HUES48 (cell line): ENCODE data around the gene HSD17B14.
"Not testable (repeated sequence)": the region's sequence is repeated elsewhere in the genome, so short reads cannot be mapped to it uniquely, and the experiment has no call there.

Experiments used
- H3K27ac ChIP-seq: one replicate; pipeline ENCODE4 v1.7.0; 2013; ENCODE audit warnings: low read depth, low read length, inconsistent platforms
- H3K27me3 ChIP-seq: 2 replicates; pipeline ENCODE4 v1.6.1; 2013; ENCODE audit warnings: mild to moderate bottlenecking, low read length; ENCODE audit not compliant: control insufficient read depth, insufficient read depth
- H3K36me3 ChIP-seq: 2 replicates; pipeline ENCODE4 v1.6.1; 2013; ENCODE audit warnings: low read length; ENCODE audit not compliant: control insufficient read depth, insufficient read depth
- H3K4me1 ChIP-seq: 2 replicates; pipeline ENCODE4 v1.6.1; 2013; ENCODE audit warnings: mild to moderate bottlenecking, low read length; ENCODE audit not compliant: control insufficient read depth, insufficient read depth
- H3K4me3 ChIP-seq: 2 replicates; pipeline ENCODE4 v1.5.1; 2013; ENCODE audit warnings: mild to moderate bottlenecking, low read depth, low read length
- H3K9ac ChIP-seq: 2 replicates; pipeline ENCODE4 v1.6.1; 2013; ENCODE audit warnings: mild to moderate bottlenecking, low read depth, low read length, moderate library complexity
- H3K9me3 ChIP-seq: 2 replicates; pipeline ENCODE4 v1.6.1; 2013; ENCODE audit warnings: low read length; ENCODE audit not compliant: control insufficient read depth, insufficient read depth

Gene HSD17B14

GRCh38 chr19:48862827-48863226 lies 26.5 kb upstream of the HSD17B14 start:
- H3K9me3 ChIP-seq = no peaks in the 10 kb centered on the region
- H3K4me1 ChIP-seq = peaks cover under 1% of the 10 kb centered on the region; the same call in 1 of the 2 replicates
- H3K27me3 ChIP-seq = no peaks in the 10 kb centered on the region
- no peaks in the 10 kb centered on the region for H3K36me3 ChIP-seq
- H3K27ac ChIP-seq = no peak overlapping the region
- no peak overlapping the region for H3K4me3 ChIP-seq
- H3K9ac ChIP-seq = no peak overlapping the region

DNA sequence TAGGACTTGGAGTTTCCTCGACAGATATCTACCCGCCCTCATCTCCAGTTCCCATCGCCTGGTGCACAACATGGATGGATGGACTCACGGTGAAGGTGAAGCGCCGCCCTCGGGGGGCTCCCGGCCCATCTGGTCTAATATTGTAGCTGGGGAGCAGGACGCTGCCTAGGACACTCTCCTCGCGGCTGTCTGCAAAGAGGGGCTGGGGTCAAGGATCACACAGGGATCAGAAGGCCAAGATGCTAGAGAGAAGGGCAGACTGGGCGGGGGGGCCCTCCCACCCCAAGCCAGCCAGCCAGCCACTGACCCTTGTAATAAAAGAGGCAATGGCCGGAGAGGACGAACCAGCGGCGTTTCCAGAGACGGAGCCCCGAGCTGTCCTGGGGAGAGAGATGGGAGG lies 25.0 kb upstream of the HSD17B14 start:
- Histone ChIP-seq H3K9ac (no peak overlapping the region), H3K4me1 (no peaks in the 10 kb centered on the region)

DNA sequence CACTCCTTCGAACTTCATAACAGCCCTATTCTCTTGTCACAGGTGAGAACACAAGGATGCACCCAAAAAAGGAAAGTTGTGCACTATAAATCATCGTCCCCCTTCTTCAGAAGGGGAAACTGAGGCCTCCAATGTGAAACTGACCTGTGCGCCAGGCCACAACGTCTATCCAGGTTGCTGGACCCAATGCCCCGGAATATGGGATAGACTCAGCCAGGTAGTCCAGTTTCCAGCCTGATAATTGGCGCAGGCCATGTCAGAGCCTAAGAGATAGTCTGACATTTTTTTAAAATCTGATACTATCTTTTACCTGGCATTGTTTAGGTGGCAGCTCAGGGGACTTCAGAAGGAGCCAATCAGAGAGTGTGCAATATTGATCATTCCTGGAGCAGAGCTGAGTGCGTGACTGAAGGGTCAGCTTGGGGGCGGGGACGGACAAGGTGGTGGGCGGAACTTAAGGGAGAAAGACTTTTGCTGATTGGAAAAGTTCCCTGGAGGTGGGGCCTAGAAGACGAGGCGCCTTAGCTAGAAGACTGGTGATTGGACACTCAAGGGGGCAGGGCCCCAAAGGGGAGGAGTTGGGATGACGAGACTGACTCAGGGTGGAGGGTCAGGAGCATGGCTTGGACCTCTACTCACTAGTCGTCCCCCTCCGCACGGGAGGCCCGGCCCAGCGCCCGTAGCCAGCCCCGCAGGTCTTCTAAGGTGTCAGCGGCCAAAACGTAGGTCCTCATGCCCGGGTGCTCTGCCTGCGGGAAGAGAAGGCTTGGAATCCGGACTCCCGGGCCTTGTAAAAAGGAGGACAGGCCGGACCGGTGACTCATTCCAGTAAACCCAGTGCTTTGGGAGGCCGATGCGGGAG lies 23.7 kb upstream of the HSD17B14 start:
- Histone ChIP-seq H3K9me3 (no peaks in the 10 kb centered on the region), H3K4me3 (no peak overlapping the region), H3K27me3 (no peaks in the 10 kb centered on the region), H3K4me1 (no peaks in the 10 kb centered on the region), H3K36me3 (no peaks in the 10 kb centered on the region), H3K9ac (no peak overlapping the region), H3K27ac (no peak overlapping the region)

More for the DNA sequence above, 25.0 kb upstream of the HSD17B14 start:
- no peak overlapping the region for H3K27ac ChIP-seq
- H3K27me3 ChIP-seq = no peaks in the 10 kb centered on the region
- no peak overlapping the region for H3K4me3 ChIP-seq
- H3K36me3 ChIP-seq = no peaks in the 10 kb centered on the region
- H3K9me3 ChIP-seq = no peaks in the 10 kb centered on the region

GRCh38 chr19:48858984-48859710 lies 22.9 kb upstream of the HSD17B14 start:
- Histone ChIP-seq H3K4me3 (no peak overlapping the region), H3K4me1 (no peaks in the 10 kb centered on the region), H3K27me3 (no peaks in the 10 kb centered on the region), H3K9me3 (no peaks in the 10 kb centered on the region), H3K27ac (no peak overlapping the region), H3K9ac (no peak overlapping the region), H3K36me3 (no peaks in the 10 kb centered on the region)

DNA sequence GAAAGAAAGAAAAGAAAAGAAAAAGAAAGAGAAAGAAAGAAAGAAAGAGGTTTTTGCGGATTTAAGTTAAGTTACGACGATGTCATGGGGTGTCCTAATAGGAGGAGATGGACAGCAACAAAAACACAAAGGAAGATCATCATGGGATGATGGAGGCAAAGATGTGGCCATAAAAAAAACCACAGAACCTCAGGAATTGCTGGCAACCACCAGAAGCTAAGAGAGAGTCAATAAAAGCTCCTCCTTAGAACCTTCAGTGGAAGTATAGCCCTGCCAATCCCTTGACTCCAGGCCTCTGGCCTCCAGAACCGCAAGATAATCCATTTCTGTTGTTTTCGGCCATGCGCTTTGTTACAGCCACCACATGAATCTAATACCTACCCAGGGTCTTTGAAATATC lies 20.6 kb upstream of the HSD17B14 start:
- Histone ChIP-seq H3K4me3 (no peak overlapping the region), H3K27me3 (no peaks in the 10 kb centered on the region), H3K27ac (no peak overlapping the region), H3K4me1 (no peaks in the 10 kb centered on the region), H3K9me3 (no peaks in the 10 kb centered on the region), H3K9ac (no peak overlapping the region), H3K36me3 (peaks cover 3% of the 10 kb centered on the region; the same call in 1 of the 2 replicates)

DNA sequence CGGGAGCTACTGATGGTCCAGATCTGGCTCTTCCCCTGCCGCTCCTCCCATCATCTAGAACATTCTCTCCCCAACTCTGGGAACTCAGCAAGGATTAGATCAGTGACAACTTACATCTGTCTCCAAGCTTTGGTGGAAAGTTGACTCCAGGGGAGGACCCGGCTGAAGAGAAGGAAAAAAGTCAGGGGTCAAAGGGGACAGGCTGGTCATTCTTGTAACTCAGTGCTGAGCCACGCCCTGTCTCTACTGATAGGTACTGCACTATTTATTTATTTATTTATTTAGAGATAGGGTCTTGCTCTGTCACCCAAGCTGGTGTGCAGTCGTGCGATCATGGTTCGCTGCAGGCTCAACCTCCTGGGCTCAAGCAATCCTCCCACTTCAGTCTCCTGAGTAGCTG lies 17.8 kb upstream of the HSD17B14 start:
- no peak overlapping the region for H3K27ac ChIP-seq
- H3K36me3 ChIP-seq = peaks cover 3% of the 10 kb centered on the region; the same call in 1 of the 2 replicates
- no peaks in the 10 kb centered on the region for H3K27me3 ChIP-seq
- no peaks in the 10 kb centered on the region for H3K4me1 ChIP-seq
- H3K4me3 ChIP-seq = no peak overlapping the region
- no peaks in the 10 kb centered on the region for H3K9me3 ChIP-seq
- H3K9ac ChIP-seq = no peak overlapping the region

DNA sequence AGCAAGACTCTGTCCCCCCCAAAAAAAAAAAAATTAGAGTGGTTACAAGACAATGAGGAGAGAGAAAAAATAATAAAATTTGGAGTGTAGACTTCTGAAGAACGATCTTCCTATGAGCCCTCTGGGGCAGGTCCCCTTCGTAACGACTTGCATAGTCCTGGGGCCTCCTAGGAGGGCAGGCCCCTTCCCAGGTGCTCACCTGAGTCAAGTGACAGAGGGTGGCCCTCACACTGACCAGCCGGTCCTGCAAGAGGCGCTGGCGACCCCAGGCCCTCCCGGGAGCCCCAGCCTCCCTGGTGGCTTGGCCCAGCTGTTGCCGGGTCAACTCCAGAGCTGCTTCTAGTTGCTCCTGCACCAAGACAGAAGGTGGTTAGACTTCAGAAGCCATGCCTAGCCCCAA lies 17.2 kb upstream of the HSD17B14 start:
- H3K4me1 ChIP-seq = no peaks in the 10 kb centered on the region
- H3K27me3 ChIP-seq = no peaks in the 10 kb centered on the region
- H3K9me3 ChIP-seq = no peaks in the 10 kb centered on the region
- peaks cover 3% of the 10 kb centered on the region; the same call in 1 of the 2 replicates for H3K36me3 ChIP-seq
- H3K4me3 ChIP-seq = no peak overlapping the region
- H3K27ac ChIP-seq = no peak overlapping the region
- H3K9ac ChIP-seq = no peak overlapping the region

DNA sequence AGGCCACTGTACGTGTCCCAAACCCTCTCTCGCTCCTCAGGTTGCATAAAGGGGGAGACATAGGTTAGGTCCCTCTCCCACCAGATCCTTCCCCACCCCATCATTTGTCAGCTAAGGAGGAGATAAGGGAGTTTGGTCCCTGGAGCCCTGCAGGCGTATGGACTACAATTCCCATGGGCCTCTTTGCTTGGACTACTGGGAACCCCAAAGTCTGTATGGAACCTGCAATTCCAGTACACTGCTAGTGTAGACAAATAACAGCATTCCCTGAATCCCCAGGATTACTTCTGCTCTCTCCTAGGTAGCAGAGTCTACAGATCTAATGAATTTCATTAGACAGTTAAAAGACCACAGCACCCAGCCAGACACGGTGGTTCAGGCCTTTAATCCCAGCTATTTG lies 16.0 kb upstream of the HSD17B14 start:
- Histone ChIP-seq H3K9me3 (no peaks in the 10 kb centered on the region), H3K4me3 (no peak overlapping the region), H3K36me3 (peaks cover 3% of the 10 kb centered on the region; the same call in 1 of the 2 replicates), H3K9ac (no peak overlapping the region), H3K27ac (no peak overlapping the region), H3K27me3 (no peaks in the 10 kb centered on the region), H3K4me1 (no peaks in the 10 kb centered on the region)

DNA sequence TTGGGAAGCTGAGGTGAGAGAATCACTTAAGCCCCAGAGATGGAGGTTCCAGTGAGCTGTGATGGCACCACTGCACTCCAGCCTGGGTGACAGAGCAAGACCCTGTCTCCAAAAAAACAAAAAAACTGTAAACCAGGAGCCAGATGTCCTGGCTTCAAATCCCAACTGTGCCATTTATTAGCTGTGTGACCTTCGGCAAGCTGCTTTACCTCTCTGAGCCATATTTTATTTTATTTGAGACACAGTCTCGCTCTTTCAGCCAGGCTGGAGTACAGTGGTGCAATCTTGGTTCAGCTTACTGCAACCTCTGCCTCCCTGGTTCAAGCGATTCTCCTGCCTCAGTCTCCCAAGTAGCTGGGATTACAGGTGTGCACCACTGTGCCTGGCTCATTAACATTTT lies 10.4 kb upstream of the HSD17B14 start:
- H3K4me1 ChIP-seq, H3K9ac ChIP-seq, H3K4me3 ChIP-seq, H3K27ac ChIP-seq, H3K9me3 ChIP-seq, H3K36me3 ChIP-seq, H3K27me3 ChIP-seq: not testable (repeated sequence)

DNA sequence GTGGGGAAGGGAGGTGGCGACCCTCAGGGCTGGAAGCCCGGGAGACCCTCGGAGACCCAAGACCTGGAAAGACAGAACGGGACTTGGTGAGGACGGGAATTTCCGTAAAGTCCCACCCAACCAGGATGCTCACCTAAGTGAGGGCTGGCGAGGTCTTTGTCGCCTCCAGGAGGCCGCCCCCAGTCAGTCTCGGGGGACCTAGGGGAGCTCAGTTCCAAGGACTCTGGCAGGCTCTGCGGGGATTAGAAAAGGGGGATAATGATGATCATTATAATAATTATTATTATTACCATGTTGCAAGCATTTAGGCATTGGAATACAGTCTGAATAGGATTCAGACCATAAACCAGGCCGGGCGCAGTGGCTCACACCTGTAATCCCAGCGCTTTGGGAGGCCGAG lies 9.1 kb upstream of the HSD17B14 start:
- H3K9ac ChIP-seq = no peak overlapping the region
- no peaks in the 10 kb centered on the region for H3K27me3 ChIP-seq
- H3K4me1 ChIP-seq = no peaks in the 10 kb centered on the region
- H3K27ac ChIP-seq = no peak overlapping the region
- no peak overlapping the region for H3K4me3 ChIP-seq
- H3K36me3 ChIP-seq = peaks cover 8% of the 10 kb centered on the region
- no peaks in the 10 kb centered on the region for H3K9me3 ChIP-seq

DNA sequence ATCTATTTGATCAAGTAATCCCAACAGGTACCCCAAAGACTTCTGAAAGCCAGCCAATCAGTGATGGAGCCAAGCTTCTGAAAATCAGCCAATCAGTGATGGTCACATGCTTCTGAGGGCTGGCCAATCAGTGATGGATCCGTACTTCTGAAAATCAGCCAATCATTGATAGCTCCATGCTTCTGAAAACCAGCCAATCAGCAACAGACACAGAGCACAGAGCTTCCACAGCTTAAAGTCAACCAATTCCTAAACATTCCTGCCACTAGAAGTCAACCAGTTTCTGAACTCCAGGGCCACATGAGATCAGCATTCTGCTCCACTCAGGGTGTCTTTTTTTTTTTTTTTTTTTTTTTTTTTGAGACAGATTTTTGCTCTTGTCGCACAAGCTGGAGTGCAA lies 8.2 kb upstream of the HSD17B14 start:
- no peak overlapping the region for H3K4me3 ChIP-seq
- no peaks in the 10 kb centered on the region for H3K27me3 ChIP-seq
- no peaks in the 10 kb centered on the region for H3K4me1 ChIP-seq
- H3K27ac ChIP-seq = no peak overlapping the region
- H3K9me3 ChIP-seq = no peaks in the 10 kb centered on the region
- peaks cover 8% of the 10 kb centered on the region for H3K36me3 ChIP-seq
- H3K9ac ChIP-seq = no peak overlapping the region
